ENCODE measurements around the gene CCDC24.

- TF ChIP-seq REST (IDR thresholded peaks at IDR 0.05; ENCODE audit: low read depth), result no peak
- TF ChIP-seq USF1 (IDR thresholded peaks at IDR 0.05), result no peak
- TF ChIP-seq FOXM1 (IDR thresholded peaks at IDR 0.05; ENCODE audit: borderline replicate concordance, low read depth), result no peak
- no peak for TF ChIP-seq EGR1 (IDR thresholded peaks at IDR 0.05)
- no peak for TF ChIP-seq YY1 (IDR thresholded peaks at IDR 0.05; ENCODE audit: low read depth)
- no peak for TF ChIP-seq EP300 (IDR thresholded peaks at IDR 0.05; ENCODE audit: borderline replicate concordance)
- TF ChIP-seq CREB1 (IDR thresholded peaks at IDR 0.05; ENCODE audit: low read depth), result no peak
Observed at GRCh38 chr1:44036409-44037139, 45.2 kb downstream of the CCDC24 start.
